GM18498 (cell line): Measurements from ENCODE around the gene OPA3.

Experiments used
- ATAC-seq: cut with Tn5 transposase; IDR thresholded peaks from one replicate; pipeline ENCODE4 v1.9.1; 2021; ENCODE audit warnings: mild to moderate bottlenecking, moderate library complexity; ENCODE audit not compliant: unreplicated experiment

OPA3 gene

GRCh38 chr19:45505996-45506245, 78.7 kb downstream of the OPA3 start:
- no peak for ATAC-seq

- no peak for ATAC-seq
Measured at GRCh38 chr19:45505151-45505995, 79.2 kb downstream of the OPA3 start.

DNA sequence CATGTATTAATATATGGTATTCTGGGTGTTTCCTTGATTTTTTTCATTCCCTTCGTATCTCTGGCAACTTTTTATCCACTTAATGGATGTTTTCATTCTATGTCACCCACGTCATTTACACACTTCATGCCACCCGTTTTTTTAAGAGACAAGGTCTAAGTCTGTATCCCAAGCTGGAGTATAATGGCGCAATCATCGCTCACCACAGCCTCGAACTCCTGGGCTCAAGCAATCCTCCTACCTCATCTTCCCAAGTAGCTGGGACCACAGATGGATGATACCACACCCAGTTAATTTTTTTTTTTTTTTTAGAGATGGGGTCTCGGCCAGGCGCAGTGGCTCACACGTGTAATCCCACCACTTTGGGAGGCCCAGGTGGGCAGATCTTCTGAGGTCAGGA, 80.7 kb downstream of the OPA3 start:
- ATAC-seq = no peak

DNA sequence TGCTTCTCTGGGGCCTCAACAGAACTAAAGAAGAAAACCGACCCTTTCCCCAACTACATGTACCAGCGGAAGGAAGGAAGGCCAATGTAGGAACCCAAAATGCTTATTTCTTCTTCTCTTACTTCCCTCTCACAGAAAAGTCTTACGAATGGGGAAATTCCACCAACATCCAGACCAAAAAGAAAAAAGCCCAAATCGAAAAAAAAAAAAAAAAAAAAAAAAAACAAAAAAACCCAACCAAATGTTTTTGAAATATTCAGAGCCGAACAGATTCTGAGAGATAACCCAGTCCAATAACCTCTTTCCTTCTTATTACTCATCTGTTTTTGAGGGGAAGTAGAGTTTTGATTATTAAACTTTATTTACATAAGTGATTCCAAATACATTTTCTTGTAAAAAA, 82.5 kb downstream of the OPA3 start:
- ATAC-seq = no peak

DNA sequence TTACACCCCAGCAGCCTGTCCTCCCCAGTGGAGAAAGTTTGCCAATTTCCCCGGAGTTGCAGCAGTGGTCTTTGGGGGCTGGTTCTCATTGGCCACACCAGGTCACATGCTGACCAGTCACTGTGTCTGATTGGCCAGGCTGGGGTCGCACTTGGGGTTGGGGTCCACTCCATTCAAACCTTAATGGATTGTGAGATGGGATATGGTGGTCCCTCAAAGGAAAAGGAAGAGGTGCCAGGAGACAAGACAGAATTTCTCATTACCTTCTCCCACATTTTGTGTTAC, 82.9 kb downstream of the OPA3 start:
- ATAC-seq = no peak

DNA sequence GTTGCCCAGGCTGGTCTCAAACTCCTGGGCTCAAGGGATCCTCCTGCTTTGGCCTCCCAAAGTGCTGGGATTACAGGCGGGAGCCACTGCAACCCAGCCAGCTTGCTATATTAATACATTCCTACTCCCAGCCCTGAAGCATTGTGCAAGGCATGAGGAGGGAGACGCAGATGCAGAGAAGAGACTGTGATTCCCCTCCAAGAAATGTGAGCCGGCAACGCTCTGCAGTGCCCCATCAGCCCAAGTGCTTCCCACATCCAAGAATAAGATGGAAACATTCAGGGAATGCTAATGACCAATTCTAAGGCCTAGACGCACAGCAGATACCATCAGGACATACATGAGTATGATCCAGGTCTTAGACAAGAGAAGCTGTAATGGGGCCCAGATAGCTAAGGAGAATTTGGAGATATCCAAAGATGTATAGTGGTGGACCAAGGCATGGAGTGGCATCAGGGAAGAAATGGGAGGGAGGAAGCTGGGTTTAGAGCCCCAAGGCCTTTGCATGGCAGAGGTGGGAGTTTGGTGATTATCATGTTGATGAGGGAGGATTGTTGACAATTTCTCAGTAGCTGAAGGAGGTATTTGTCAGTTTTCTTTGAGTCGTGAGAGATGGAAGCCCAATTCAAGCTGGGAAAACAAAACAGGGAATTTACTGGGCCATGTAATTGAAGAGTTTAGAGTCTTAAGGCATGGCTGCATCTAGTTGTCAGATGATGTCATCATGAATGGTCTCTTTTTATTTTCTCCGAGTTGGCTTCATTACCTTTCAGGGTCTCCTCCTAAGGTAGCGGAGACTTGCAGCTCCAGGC, 83.5 kb downstream of the OPA3 start:
- no peak for ATAC-seq

- no peak for ATAC-seq
Measured at GRCh38 chr19:45499196-45500180, 85.1 kb downstream of the OPA3 start.

GRCh38 chr19:45498411-45499195, 86.0 kb downstream of the OPA3 start, which contains the start of gene PPM1N:
Gene PPM1N (plus strand): TSS chr19:45498443. CDS start chr19:45498473, 30 bp downstream.
- ATAC-seq = no peak

- ATAC-seq = no peak
Measured at GRCh38 chr19:45497791-45498190, 86.8 kb downstream of the OPA3 start.

DNA sequence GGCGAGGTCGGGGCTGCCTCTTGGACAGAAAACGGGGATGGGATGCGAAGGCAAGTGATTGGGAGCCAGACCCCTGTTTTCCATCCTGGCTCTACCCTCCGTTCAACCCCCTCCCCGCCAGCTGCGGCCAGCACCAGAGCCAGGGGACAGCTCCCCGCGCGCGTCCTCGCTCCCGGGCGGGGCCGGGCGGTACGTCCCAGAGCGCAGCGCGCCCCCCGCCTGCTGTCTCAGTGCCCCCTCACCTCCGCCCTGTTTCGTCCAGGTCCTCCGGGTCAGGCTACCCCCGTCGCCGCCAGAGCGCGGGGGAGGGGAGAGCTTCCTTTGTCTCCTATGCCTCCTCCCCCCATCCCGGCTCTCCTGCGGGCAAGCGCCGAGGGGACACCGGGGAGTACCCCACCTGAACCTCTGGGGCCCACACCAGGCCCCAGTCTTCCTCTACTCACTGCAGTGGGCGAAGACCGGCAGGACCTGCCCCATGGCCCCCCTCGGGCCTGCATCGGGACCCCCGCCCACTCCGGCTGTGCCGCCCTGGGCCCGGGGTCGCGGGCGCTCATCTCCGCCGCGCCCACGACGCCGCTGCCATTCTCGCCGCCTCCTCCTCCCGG, 88.2 kb downstream of the OPA3 start:
- ATAC-seq = no peak

DNA sequence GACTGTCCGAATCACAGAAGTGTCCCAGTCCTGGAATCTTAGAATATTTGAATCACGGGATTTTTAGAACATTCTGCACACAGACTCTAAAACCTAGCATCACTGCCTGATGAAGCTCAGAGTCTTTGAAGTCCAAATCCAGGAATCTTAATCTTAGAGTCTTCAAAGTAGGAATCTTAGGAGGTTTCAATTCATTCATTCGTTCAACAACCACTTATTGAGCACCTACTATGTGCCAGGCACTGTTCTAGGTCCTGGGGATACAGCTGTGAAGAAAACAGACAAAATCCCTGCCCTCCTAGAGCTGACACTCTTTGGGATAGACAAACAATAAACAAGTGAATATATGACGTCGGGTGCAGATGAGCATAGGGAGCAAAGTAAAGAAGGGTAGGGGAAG, 89.4 kb downstream of the OPA3 start:
- ATAC-seq = no peak

DNA sequence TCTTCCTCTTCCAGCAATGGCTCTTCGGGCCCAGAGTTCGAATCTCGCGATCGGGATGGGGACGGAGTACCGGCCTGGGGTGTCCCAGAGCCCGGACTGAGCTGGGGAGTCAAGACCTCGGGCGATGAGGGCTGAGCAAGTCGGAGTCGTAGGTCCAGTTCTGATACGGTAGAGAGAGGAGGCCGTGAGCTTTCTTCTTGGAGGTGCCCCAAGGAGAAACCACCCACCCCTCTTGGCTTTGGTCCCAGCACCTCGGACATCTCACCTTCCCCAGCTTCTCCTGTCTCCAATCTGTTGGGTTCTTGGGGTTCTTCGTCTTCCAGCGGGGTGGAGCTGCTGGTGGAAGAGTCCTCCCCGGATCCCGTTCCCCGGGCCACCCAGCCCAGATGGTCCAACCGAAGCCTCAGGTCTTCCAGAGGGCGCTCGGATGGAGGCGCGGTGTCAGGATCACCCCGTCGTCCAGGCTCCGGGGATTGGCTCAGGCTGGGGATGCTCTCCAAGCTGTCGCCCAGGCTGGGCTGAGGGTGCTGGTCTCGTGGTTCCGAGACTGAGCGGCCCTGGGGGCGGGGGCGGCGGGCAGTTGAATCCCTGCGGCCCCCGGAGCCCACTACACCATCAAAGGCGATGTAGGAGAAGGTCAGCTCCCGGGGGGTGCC, 90.2 kb downstream of the OPA3 start:
- no peak for ATAC-seq

- ATAC-seq = no peak
Measured at GRCh38 chr19:45492627-45493470, 91.8 kb downstream of the OPA3 start.

DNA sequence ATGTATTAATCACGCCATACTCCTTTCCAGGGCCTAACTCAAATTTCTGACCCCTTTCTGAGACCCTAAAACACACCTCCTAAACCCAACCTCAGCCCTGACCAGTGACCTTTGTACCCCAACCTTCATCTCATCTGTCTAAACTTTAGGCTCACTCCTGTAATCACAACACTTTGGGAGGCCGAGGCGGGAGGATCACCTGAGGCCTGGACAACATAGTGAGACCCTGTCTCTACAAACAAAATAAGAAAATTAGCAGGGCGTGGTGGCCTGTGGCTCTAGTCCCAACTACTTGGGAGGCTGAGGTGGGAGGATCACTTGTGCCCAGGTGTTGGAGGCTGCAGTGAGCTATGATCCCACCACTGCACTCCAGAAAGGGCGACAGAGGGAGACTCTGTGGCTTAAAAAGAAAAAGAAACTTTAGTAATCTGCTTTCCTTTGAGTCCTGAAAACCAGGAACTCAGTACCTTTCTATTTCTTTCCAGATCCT, 92.4 kb downstream of the OPA3 start:
- no peak for ATAC-seq

- ATAC-seq = no peak
Measured at GRCh38 chr19:45489216-45489855, 95.3 kb downstream of the OPA3 start.

GRCh38 chr19:45488708-45489107, 95.9 kb downstream of the OPA3 start:
- ATAC-seq = no peak

GRCh38 chr19:45485305-45486077, 99.1 kb downstream of the OPA3 start:
- ATAC-seq = peak; percentile 94
